Measurements from ENCODE around the gene CYSTM1. TPM values are rescaled to one million over a fixed set of nuclear protein-coding genes. Genes with fewer than 3 reads are reported as not detected.

Gene CYSTM1
- total and polyA plus RNA-seq, 2 of the 8 experiments (the other 6 are each of a cell fraction or from before 2014, with no cell fraction given) = 25.0 to 47.8 TPM

GRCh38 chr5:140159014-140159927 lies 15.7 kb upstream of the CYSTM1 start (continued):
- no peak for TF ChIP-seq TBP (IDR thresholded peaks at IDR 0.05; ENCODE audit: low read depth, low read length)
- no peak for TF ChIP-seq SUZ12 (IDR thresholded peaks at IDR 0.05; ENCODE audit: low read length)
- TF ChIP-seq, protein P1, sequence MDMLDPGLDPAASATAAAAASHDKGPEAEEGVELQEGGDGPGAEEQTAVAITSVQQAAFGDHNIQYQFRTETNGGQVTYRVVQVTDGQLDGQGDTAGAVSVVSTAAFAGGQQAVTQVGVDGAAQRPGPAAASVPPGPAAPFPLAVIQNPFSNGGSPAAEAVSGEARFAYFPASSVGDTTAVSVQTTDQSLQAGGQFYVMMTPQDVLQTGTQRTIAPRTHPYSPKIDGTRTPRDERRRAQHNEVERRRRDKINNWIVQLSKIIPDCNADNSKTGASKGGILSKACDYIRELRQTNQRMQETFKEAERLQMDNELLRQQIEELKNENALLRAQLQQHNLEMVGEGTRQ (IDR thresholded peaks at IDR 0.05; ENCODE audit: low read length) = no peak
- no peak for TF ChIP-seq SIRT6 (IDR thresholded peaks at IDR 0.05; ENCODE audit: low read length)
- TF ChIP-seq NRF1 (IDR thresholded peaks at IDR 0.05; ENCODE audit: low read depth, low read length) = no peak

Measured in H1 (cell line).